HuH-7 (cell line): ENCODE results near the gene TNC.

Source experiments
- DNase-seq: peaks from one replicate; pipeline ENCODE4 v3.0.0; 2011; ENCODE audit warnings: low spot score

The TNC gene

DNA sequence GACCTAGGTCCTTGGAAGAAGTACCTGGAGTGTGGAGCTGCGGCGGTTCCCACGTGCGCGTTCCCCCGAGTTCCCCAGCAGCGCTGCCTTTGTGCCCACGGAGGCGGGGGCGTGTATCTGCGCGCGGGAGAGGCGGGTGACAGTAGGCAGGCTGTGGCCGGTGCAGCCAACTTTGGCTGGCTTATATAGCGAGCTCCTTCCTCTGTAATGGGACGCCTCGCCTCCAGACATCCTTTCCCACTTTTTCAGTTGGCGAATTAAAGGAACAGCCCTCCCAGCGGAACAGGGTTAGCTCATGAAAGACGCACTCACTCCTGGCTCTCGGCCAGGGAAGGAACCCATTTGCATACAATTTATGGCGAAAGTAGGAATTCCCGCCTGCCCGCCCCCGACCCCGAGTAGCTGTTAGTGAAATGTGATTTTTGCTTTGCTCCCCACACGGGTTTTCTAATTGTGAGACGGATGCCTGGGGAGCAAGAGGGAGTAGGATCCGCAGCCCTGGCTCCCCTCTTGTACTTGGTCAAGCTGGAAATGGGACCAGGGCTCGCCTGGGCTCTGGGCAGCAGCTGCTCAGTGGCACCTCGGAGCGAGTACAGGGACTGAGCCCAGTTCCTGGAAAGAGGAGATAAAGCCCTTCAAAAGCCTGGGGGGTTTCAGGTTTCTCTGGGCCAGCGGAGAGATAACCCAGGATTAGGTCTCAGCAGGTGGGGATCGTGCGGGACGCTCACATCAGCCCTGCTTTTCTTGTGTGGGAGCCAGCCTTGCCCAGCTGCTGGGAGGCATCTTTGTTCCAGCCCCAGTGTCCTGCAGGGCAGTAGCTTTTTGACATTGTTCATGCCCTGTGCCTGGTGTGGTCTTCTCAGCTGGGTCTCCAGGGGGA is at the start of gene TNC:
TNC (minus strand) TSS at position 159 of the 880 bp plus-strand sequence. CDS start 27,139 bp downstream, outside the sequence.
- DNase-seq: no peak

DNA sequence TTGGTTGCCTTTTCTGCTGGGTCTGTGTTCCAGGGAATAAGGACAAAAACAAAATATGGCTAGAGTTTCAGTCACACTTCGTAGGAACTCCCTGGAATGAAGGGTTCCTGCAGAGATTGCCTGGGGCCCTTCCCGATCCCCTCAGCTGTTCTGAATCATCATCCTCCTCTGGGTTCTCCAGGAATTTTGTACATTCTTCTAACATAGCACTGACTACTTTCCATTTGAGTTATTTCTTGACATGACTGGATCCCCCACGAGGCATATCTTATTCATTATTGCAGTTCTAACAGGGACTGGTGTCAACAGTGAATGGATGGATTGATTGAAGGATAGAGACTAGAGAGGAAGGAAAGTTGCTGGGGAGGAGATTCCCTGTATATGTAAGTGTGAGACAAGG is 49.2 kb upstream of the TNC start:
- no peak for DNase-seq

DNA sequence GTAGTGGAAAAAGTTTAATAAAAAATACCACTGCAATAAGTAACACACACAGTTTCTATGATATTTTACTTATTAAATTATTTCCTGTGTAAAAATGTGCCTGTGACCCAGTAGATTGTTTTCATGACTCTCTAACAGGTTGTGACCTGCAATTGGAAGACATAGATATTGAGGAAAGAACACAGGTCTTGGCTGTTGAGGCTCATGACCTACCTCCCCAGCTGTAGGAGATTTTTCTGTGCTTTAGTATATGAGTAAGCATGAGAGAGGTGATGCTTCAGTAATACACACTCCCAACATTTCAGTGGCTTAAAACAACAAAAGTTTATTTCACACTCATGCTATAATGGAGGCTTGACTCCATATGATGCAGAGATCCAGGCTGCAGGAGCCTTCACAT is 47.3 kb upstream of the TNC start:
- no peak for DNase-seq

DNA sequence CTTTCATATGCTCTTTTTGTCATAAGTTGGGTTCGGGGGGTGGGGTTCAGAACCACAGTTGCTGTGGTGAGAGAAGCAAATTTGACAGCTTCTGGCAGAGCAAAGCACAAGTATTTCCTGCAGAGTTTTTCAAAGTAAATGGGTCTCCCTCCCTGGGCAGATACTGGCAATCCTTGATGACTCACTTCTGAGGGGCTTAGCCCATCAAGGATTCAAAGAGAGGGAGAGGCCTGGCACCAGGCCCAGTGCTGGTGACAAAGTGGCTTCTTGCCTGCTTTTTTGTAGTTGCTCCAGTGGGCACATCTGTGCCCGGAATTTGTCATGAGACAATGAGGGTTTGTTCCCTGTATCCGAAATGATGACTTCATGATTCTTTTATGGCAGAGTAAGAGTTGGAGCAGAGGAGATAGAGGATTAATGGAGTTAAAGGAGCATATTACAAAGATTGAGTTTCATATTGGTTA is 46.6 kb upstream of the TNC start:
- DNase-seq: no peak

DNA sequence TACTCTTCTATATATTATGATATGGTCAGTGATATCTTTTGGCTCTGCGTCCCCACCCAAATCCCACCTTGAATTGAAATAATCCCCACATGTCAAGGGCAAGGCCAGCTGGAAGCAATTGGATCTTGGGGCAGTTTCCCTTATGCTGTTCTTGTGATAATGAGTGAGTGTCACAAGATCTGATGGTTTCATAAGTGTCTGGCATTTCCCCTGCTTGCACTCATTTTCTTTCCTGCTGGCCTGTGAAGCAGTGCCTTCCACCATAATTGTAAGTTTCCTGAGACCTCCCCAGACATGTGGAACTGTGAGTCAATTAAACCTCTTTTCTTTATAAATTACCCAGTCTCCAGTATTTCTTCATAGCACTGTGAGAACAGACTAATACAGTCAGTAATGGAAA is 45.0 kb upstream of the TNC start:
- DNase-seq: no peak

DNA sequence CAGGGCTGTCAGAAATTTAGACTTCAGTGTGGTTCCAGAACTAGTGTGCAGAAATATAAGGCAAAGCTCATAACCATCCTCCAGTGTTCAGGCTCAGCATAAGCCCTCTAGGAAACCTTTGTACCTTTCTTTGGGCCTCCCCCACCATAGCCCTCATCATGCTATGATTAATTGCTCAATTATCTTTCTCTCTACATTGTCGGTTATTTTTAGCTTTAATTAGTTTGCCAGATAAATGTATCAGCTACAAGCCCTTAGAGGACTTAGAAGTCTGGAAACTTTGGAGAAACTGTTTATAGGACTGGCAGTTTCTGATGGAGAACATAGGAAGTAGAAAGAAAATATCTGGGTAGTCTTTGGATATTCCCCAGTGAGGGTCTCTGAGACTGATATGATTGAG is 43.5 kb upstream of the TNC start:
- no peak for DNase-seq

DNA sequence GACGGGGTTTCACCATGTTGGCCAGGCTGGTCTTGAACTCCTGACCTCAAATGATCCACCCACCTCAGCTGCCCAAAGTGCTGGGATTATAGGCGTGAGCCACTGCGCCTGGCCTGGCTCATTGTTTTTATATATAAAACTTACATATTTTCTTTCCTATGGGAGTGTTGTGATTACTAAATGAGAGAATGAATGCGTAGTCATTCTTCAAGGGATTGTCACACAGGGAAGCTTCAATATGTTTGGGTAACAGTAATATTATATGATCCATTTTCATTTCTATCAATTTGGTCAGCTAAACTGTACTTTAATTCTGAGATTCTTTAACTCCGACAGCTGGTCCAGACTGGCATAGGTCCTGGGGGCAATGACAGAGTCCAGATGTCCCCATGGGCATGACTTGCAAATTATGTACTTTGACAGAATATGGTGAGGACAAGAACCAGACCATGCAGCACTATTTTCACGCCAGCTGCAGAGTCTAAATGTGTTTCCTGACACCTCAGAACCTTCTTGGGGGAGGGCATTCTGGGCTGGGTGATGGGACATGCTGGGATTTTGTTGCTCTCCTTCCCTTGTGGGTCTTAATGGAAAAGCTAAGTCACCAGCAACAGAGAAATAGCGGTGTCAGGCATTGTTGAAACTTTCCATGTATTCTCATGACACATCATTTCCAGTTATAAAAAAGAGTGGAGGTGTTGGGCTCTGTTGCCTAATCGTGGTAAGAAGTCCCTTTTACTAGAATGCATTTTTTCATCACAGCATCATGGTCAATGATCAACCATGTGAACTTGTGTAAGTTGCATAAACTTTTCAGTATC is 40.9 kb upstream of the TNC start:
- no peak for DNase-seq

DNA sequence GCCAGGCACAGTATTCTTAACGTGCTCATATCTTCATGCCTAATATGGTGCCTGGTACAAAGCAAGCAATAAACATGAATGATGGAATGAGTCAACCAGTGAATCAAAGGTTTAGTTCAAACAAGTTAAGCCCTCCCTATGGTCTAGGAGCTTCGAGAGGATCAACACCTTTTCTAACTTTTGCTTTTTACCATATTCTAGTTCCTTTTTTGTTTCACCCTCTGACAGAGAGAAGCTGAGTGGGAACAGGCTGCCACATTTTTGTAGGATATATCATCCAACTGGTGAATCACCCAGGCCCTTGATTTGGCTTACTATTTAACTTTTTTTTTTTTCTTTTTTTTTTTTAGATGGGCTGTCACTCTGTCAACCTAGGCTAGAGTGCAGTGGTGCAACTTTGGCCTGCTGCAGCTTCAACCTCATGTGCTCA is 39.3 kb upstream of the TNC start:
- no peak for DNase-seq

DNA sequence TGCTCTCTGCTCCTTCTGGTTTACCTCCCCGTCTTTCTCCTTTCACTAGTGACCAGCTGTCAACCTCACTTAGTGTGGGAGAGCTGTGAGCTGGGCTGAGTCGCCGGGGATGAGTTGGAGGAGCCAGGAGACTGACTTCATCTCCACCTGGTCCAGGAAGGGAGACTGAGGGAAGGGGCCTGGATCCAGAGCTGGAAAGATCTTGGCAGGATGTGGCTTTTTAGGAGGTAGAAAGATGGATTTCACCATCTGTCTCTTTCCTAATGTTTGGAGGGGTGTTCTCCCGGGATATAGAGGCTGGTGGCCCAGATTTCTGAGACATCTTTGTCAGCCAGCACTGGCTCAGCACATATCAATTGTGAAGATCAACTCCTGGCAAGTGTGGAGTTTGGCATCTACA is 37.1 kb upstream of the TNC start:
- no peak for DNase-seq

DNA sequence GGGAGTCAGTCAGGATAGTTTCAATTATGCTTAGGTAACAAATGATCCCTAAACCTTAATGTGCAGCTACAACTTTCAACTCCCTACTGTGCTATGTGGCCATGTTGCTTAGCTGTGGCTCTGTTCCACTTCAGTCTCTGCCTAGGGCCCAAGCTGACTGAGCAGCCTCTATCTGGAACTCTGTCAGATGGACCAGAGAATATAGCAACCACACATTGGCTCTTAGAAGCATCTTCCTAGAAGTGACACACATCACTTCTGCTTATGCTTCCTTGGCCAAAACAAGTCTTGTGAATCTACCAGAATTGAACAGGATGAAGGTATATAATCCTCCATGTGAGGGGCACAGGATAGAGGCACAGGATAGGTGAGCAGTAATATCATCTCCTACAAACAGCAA is 36.7 kb upstream of the TNC start:
- DNase-seq: no peak

DNA sequence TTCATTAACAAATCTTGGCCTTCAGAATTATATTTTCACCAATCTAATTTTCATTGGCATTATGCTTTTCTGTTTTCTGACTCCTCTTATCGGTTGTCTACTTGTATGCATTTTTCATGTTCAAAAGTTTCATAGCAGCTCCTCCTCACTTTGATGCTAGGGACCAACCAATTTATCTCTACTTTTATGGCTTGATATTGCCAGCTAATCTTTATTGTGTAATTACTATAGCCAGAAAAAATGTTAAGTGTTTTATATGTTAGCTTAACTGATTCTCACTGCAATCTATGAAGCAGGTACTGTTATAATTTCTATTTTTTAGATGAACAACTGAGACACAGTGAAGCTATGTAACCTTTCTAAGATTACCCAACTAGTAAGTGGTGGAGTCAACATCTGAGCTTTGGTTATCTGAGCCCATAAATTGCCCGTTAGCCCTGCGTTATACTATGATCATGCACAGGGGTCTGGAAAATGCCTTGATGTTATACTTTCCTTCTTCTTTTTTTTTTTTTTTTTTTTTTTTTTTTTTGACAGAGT is 34.4 kb upstream of the TNC start:
- no peak for DNase-seq

DNA sequence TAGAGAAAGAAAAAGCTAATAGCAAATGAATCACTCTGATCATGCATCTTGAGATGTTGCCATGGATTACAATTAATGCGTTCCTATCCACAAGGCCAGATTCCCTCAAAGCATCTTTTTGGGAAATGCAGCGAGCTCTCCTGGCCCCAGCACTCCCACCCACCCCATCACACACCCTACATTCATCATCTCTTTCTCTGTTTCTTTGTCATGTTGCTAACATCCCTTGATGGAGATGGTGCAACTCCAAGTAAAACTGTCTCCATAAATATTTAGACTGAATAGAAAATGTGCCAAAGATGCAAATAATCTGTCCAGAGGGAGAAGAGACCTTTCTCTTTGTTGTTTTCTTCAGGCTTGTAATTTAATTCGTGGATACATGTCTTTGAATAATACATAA is 30.8 kb upstream of the TNC start:
- DNase-seq: no peak

DNA sequence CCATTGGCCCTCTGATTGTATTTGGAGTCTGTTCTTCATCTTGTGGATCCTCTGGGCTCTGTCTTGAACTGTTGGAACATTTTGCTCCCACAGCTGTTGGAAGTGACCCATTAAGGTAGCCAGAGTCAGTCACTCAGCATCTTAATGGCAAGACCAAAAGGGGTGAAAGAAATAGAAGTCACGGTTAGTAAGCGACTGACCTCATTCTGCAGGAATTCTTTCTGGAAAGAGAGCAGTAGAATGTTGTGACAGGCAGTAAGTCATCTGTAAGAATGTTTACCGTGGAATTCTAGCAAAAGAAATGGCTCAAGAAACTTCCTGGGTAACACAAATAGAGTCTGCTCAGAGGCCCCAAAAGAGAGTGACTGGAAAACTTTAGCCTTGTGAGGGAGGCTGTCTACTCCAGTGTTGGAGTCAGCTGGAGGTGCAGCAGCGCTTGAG is 28.6 kb upstream of the TNC start:
- DNase-seq: no peak

DNA sequence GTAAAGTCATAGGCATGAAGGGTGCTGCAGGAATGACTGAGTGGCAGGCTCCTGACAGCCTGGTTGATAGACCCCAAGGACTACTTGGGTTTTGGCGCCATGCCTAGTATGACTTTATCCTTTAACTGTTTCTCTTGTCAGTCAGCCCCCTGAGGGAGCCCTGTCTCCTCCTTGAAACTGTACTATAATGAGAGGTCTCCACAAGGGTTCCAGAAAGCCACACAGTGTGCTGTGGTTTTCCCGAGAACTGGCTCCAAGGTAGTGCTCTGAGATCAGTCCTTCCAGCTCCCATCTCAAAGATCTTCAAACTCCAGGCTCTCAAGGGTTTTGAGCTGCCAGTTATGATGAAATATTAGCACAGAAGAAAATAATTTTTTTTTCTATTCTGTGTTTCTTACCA is 26.7 kb upstream of the TNC start:
- DNase-seq: no peak

DNA sequence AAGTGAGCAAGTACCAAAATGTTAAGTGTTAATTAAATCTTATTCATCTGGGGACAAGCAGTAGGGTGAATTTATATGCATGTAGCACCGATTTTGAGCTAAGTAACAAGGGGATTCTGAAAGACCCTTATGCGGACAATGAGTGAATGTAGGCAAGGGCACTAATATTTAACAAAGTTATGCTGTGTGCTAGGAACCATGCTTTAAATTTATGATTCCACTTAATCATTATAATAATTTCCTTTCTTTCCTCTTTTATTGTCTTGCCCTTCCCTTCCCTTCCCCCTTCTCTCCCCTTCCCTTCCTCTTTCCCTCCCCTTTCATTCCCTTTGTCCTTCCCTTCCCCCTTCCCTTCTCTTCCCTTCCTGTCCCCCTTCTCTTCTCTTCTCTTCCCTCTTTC is 25.7 kb upstream of the TNC start:
- DNase-seq: no peak

DNA sequence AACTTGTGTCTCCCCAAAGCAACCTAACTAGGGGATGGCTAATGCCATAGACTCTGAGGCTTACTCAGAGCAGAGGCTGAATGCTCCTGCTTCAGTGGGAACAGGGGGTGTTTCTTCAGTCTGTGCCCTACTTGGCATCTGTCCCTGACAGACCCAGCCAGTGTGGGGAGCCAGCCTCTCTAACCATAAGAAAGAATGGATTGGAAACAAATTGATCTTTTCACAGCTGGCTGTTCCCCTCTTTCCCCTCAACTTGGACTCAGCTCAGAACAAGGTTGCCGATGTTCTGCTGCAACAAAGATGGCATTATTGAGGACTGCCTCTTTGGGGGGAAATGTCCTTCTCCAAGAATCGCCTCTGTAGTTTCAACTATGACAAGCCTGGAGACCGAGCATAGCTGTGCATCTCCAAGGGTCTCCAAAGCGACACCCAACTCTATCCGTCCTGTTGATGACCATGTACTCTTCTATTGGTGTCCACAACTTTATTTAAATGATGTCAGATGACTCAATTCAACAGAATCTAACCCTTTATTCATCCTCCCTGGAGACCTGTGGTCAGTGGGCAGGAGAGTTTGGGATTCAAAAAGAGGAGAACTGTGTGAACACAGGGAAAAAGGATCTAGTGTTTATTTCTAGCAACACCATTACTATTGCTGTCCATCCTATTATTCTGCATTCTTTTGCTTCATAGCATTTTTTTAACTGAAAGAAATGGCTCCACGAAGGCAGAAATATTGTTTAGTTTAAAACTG is 24.7 kb upstream of the TNC start:
- DNase-seq: no peak

DNA sequence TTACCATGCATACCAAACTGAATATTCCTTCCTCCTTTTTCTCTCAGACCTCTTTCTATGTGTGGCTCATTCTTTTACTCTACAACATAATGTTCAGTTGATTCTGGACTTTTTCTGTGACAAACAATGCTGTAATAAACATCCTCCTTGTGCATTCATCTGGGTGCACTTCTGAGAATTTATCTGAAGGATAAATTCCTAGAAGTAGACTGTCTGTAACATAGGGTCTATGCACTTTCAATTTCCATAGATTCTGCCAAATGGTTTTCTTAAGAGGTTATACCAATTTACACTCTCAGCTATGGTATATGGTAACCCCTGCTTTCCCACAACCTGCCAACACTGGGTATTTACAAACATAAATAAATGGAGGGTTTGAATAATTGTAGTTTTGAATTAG is 24.1 kb upstream of the TNC start:
- DNase-seq: no peak

DNA sequence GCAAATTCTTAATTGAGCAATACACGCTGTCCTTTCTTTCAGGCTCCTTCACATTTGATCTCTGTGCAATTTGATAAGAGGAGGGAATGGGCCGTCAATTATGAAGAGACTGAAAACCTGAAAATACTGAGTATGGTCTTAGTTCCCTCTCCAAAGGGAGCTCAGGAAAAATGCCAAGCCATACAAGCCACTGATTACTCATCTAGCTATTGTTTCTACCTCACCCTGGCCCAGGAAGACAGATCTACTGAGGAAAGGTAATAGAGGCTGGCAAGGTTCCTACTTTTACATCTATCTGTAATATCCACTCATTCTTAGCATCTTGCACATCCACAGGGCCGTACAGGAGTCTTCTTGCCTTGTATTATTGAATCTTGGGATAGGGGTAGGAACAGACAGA is 23.7 kb upstream of the TNC start:
- no peak for DNase-seq

DNA sequence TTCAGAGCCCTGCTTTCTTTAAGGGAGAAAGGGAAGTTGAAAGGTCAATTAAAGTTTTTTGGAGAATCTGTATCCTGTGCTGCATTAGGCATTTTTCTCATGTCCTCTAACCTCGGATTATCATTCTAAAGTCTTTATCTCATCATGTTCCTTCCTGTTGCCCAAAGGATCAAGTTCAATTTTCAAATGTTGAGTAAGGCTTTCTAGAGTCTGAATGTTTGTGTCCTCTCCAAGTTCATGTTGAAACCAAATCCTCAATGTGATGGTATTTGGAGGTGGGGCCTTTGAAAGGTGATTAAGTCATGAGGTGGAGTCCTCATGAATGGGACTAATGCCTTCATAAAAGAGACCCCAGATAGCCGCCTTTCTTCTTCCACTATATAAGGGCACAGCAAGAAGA is 20.2 kb upstream of the TNC start:
- no peak for DNase-seq

DNA sequence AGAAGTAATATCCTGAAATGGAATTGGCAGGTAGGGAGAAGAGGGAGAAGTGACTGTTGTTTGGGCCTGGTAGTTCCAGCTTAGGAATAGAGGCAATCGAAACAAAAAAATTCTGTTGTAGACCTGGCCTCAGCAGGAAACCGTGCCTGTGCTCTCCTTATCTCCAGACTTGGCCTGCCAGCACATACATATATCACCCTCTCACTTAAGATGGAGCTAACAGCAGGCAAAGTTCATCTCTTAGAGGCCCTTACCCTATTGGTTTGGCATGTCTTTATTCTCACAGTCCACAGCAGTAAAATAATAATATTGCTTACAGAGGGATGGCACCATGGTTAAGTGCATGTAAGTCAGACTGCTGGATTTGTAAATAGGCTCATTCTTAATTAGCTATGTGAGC is 19.6 kb upstream of the TNC start:
- no peak for DNase-seq

DNA sequence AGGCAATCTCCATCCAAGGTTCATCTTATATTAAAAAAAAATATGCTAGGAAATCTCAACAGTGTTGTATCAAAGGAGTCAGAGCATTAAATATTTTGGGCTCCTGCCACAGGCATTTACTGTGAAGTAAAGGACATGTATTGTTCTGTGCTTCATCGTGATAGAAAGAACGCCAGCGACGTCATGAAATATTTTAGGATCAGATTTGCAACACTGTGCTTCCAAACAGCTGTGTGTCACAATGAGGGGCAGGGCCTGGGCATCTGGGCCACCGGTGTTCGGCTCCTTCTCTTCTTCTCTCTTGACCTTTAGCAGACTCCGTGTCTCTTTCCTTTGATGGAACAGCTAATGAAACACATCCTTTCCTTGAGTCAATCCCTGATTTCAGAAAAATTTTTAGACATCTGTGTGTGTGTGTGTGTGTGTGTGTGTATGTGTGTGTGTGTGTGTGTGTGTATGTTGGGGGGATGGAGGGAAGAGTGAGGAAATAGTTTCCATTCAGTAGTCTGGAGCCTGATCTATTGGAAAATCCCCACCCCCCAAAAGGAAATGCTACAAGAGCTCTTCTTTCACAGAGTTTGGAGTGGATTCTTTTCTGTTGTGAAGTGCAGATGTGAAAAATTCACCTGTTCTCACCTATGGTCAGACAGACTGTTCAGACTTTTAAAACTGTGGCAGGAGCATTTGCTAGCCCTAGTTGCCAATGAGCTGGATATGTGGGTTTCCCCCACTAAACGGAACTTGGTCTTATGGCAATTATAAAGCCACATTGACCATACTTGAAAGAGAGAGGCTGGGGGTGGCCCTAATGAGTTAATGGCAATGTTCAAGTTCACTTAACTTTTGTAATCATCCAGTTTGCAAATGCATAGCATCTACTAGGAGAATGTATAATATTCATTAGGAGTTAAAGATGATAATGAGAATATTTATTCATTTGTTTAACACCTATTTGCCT is 18.1 kb upstream of the TNC start:
- no peak for DNase-seq
